Neuronal stem cell (in vitro differentiated cells): Measurements from ENCODE around the gene TNIK.

Experiments used
- DNase-seq: peaks from one replicate; pipeline ENCODE4 v3.0.0-alpha.2; 2013; ENCODE audit warnings: low spot score
- H2AFZ ChIP-seq: one replicate; pipeline ENCODE4 v1.6.1; 2013; ENCODE audit warnings: mild to moderate bottlenecking, low read length, inconsistent platforms
- H2AK5ac ChIP-seq: 2 replicates; pipeline ENCODE4 v1.6.1; 2013; ENCODE audit warnings: low read depth, mild to moderate bottlenecking, inconsistent platforms, low read length, moderate library complexity, mixed read lengths
- H2BK120ac ChIP-seq: 2 replicates; pipeline ENCODE4 v1.6.1; 2013; ENCODE audit warnings: low read depth, mild to moderate bottlenecking, inconsistent platforms, low read length, moderate library complexity, mixed read lengths
- H2BK12ac ChIP-seq: one replicate; pipeline ENCODE4 v1.6.1; 2013; ENCODE audit warnings: low read length, inconsistent platforms
- H2BK15ac ChIP-seq: 2 replicates; pipeline ENCODE4 v1.6.1; 2013; ENCODE audit warnings: mild to moderate bottlenecking, low read length, inconsistent platforms, mixed read lengths
- H2BK5ac ChIP-seq: one replicate; pipeline ENCODE4 v1.6.1; 2013; ENCODE audit warnings: inconsistent platforms, mild to moderate bottlenecking, low read length, moderate library complexity
- H3K14ac ChIP-seq: one replicate; pipeline ENCODE4 v1.6.1; 2013; ENCODE audit warnings: low read length, inconsistent platforms
- H3K18ac ChIP-seq: 2 replicates; pipeline ENCODE4 v1.6.1; 2013; ENCODE audit warnings: low read length, inconsistent platforms
- H3K23ac ChIP-seq: 2 replicates; pipeline ENCODE4 v1.6.1; 2013; ENCODE audit warnings: low read depth, mild to moderate bottlenecking, mixed read lengths, low read length, inconsistent platforms; ENCODE audit not compliant: poor library complexity
- H3K27ac ChIP-seq: replicated peaks from 3 replicates; pipeline ENCODE4 v1.5.1; 2013; ENCODE audit warnings: low read length, inconsistent platforms
- H3K27me3 ChIP-seq, 3 experiments: 2 replicates each; pipeline ENCODE4 v1.6.1; 2013; ENCODE audit warnings: low read length in 3 of 3, mild to moderate bottlenecking in 2 of 3, inconsistent platforms in 1 of 3, low read depth in 1 of 3, mixed read lengths in 1 of 3, moderate library complexity in 1 of 3; ENCODE audit not compliant: control insufficient read depth in 3 of 3, insufficient read depth in 3 of 3
- H3K36me3 ChIP-seq, 2 donors: replicated peaks in 1 of 2; 2 replicates each; pipeline ENCODE4 v1.6.1; 2013; ENCODE audit warnings: low read length in 2 of 2; ENCODE audit not compliant: control insufficient read depth in 2 of 2, insufficient read depth in 2 of 2
- H3K4ac ChIP-seq: 2 replicates; pipeline ENCODE4 v1.6.1; 2013; ENCODE audit warnings: inconsistent platforms, mild to moderate bottlenecking, low read length, moderate library complexity
- H3K4me1 ChIP-seq, 2 donors: 1 replicate in 1 of 2; 2 replicates in 1 of 2; pipeline ENCODE4 v1.6.1; 2013; ENCODE audit warnings: low read length in 2 of 2, low read depth in 1 of 2; ENCODE audit not compliant: control insufficient read depth in 2 of 2, insufficient read depth in 1 of 2
- H3K4me2 ChIP-seq: one replicate; pipeline ENCODE4 v1.6.1; 2013; ENCODE audit warnings: mild to moderate bottlenecking, low read length, inconsistent platforms; ENCODE audit not compliant: insufficient read depth, poor library complexity, severe bottlenecking
- H3K4me3 ChIP-seq, 2 donors: 2 replicates each; pipeline ENCODE4 v1.5.1; 2013; ENCODE audit warnings: low read length in 2 of 2, mild to moderate bottlenecking in 2 of 2, inconsistent platforms in 1 of 2, moderate library complexity in 1 of 2
- H3K79me1 ChIP-seq: one replicate; pipeline ENCODE4 v1.6.1; 2013; ENCODE audit warnings: low read depth, mild to moderate bottlenecking, inconsistent platforms, low read length, moderate library complexity
- H3K9ac ChIP-seq: one replicate; pipeline ENCODE4 v1.6.1; 2013; ENCODE audit warnings: mild to moderate bottlenecking, low read depth, low read length, inconsistent platforms; ENCODE audit not compliant: poor library complexity
- H3K9me3 ChIP-seq, 2 donors: replicated peaks in 1 of 2; 2 replicates each; pipeline versions ENCODE3 to v1.6.1; 2013; ENCODE audit warnings: low read length in 2 of 2, mild to moderate bottlenecking in 2 of 2, inconsistent platforms in 1 of 2, low read depth in 1 of 2, mixed read lengths in 1 of 2, moderate library complexity in 1 of 2; ENCODE audit not compliant: control insufficient read depth in 2 of 2, insufficient read depth in 1 of 2
- H4K8ac ChIP-seq: one replicate; pipeline ENCODE4 v1.6.1; 2013; ENCODE audit warnings: low read depth, mild to moderate bottlenecking, inconsistent platforms, low read length, moderate library complexity
- H4K91ac ChIP-seq: one replicate; pipeline ENCODE4 v1.6.1; 2013; ENCODE audit warnings: low read length, low read depth, mild to moderate bottlenecking, inconsistent platforms; ENCODE audit not compliant: poor library complexity
- WGBS, 2 donors: extraction: QIAGEN DNeasy Blood & Tissue Kit; methylation state at CpG; one replicate each; pipeline ENCODE4 v1.1.7; 2013; ENCODE audit warnings: missing lambda C conversion rate in 2 of 2, mixed read lengths in 1 of 2; ENCODE audit not compliant: insufficient read length in 2 of 2, insufficient replicate concordance in 1 of 2; ENCODE audit errors: extremely low coverage in 2 of 2; 5-methylcytosine and 5-hydroxymethylcytosine counted together

The TNIK gene

DNA sequence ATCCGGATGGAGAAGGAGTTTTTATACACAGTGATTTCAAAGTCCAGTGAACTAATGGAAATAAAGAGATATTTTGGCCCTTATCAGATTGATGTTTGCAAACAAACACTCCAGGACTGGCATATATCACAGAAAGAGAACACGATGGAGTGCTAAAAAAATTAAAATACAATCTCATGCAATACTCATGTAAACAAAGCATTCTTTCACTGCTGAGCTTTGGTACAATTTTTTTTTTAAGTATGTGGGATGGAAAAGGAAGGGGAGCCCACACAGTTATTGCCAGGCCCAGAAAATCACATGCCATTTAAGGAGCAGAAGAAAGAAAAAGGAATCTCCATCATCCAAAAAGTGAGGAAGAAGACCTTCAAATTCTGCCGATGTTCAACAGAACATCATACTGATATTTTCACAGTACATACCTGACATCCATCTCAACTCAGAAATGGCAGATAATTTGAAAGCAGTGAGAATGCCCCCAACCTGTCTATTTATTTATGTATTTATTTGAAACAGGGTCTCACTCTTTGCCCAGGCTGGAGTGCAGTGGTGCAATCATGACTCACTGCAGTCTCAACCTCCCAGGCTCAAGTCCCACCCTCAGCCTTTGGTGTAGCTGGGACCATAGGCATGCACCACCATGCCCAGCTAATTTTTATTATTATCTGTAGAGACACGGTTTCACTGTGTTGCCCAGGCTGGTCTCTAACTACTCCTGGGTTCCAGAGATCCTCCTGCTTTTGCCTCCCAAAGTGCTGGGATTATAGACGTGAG lies 326.2 kb downstream of the TNIK start:
- H2AFZ ChIP-seq, result no peak overlapping the region
- H2AK5ac ChIP-seq, result no peak overlapping the region
- H3K79me1 ChIP-seq, result no peaks in the 10 kb centered on the region
- no peaks in the 10 kb centered on the region for H3K9me3 ChIP-seq
- no peak overlapping the region for H3K9ac ChIP-seq
- H3K23ac ChIP-seq, result no peak overlapping the region
- H3K27me3 ChIP-seq, result no peaks in the 10 kb centered on the region
- H4K91ac ChIP-seq, result no peak overlapping the region
- H2BK12ac ChIP-seq, result no peak overlapping the region
- no peak overlapping the region for H3K14ac ChIP-seq
- no peak overlapping the region for H2BK5ac ChIP-seq
- no peak for DNase-seq
- H2BK120ac ChIP-seq, result no peak overlapping the region
- no CpG with 5 or more reads among the region's 5 CpGs for WGBS, 2 donors
- H2BK15ac ChIP-seq, result no peak overlapping the region
- no peak overlapping the region for H3K4ac ChIP-seq
- H3K4me3 ChIP-seq, result no peak overlapping the region
- no peaks in the 10 kb centered on the region for H3K4me1 ChIP-seq
- no peak overlapping the region for H3K27ac ChIP-seq
- H4K8ac ChIP-seq, result no peak overlapping the region
- no peak overlapping the region for H3K18ac ChIP-seq
- no peak overlapping the region for H3K4me2 ChIP-seq
- peaks cover 0 to 84% of the 10 kb centered on the region in 2 donors for H3K36me3 ChIP-seq

DNA sequence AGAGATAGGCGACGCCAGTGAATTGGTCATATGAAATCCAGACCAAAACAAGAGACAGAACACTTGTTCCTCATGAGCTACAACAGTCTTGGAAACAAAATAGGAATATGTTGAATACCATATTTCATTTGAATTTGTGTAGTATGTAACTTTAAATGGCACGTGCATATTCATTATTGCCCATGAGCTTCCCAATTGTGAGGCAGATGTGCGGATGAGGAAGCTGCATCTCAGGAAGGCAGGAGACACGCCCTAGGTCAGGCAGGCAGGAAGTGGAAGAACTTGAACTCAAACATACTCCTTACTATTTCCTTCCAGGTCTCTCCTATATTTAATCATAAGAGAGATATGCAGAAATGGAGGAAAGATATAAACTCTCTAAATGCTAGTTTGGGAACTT lies 326.9 kb downstream of the TNIK start:
- Histone ChIP-seq H4K91ac (no peak overlapping the region), H3K4me2 (no peak overlapping the region), H3K23ac (no peak overlapping the region), H2BK5ac (no peak overlapping the region), H3K9me3 (no peaks in the 10 kb centered on the region), H2BK120ac (no peak overlapping the region), H3K14ac (no peak overlapping the region), H3K27me3 (no peaks in the 10 kb centered on the region), H4K8ac (no peak overlapping the region), H3K79me1 (no peaks in the 10 kb centered on the region), H2BK12ac (no peak overlapping the region), H2AFZ (no peak overlapping the region), H2BK15ac (no peak overlapping the region), H3K4ac (no peak overlapping the region), H3K27ac (no peak overlapping the region), H3K36me3 (peaks cover 0 to 84% of the 10 kb centered on the region in 2 donors), H3K4me3 (no peak overlapping the region), H3K9ac (no peak overlapping the region), H3K18ac (no peak overlapping the region), H2AK5ac (no peak overlapping the region), H3K4me1 (no peaks in the 10 kb centered on the region)
- no peak for DNase-seq
- WGBS, 2 donors, result no CpG with 5 or more reads among the region's 5 CpGs

DNA sequence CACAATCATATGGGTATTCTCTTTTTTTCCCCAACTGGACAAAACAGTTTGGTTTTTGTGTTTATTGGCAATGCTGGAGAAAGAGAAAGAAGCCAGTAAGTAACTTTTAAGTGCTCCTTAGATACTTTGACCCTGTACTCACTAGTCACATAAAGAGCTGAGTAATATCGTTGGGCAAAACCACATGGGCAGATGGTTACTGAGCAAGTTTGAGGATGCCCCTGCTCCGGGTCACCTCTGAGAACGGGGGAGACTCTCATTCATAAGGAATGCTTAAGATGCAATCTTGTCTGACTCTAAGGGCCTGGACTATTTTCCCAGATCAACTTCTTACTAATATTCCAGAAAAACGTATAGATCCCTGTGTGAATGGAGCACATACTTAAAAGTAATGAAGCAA lies 327.3 kb downstream of the TNIK start:
- Histone ChIP-seq H3K4me1 (no peaks in the 10 kb centered on the region), H2BK5ac (no peak overlapping the region), H3K4me3 (no peak overlapping the region), H2BK12ac (no peak overlapping the region), H2BK15ac (no peak overlapping the region), H3K27ac (no peak overlapping the region), H4K8ac (no peak overlapping the region), H3K14ac (no peak overlapping the region), H4K91ac (no peak overlapping the region), H3K23ac (no peak overlapping the region), H2AK5ac (no peak overlapping the region), H2AFZ (no peak overlapping the region), H3K4ac (no peak overlapping the region), H3K9ac (no peak overlapping the region), H3K18ac (no peak overlapping the region), H2BK120ac (no peak overlapping the region), H3K27me3 (no peaks in the 10 kb centered on the region), H3K36me3 (peaks cover 0 to 84% of the 10 kb centered on the region in 2 donors), H3K9me3 (no peaks in the 10 kb centered on the region), H3K79me1 (no peaks in the 10 kb centered on the region), H3K4me2 (no peak overlapping the region)
- no peak for DNase-seq
- no CpG with 5 or more reads among the region's 4 CpGs for WGBS, 2 donors

DNA sequence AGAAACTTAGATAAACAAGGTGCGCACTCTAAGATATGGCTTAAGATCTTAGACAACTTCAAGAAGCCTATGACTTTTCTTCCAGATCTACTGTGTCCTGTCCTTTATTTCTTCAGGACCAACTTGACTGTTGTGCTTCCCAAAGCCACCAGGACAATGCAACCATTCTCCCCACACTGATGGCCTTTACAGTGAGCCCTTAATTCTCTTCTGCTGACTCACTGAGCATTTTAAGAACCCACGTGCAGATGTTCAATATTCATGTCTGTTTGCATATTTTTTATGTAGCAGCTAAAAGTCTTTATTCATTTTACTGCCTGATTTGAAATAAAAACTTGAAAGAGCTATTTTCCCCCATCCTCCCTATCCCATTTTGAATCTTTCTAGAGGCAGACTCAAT lies 330.4 kb downstream of the TNIK start:
- H2BK15ac ChIP-seq, result no peak overlapping the region
- no peak overlapping the region for H4K91ac ChIP-seq
- no peak overlapping the region for H3K27ac ChIP-seq
- H2AK5ac ChIP-seq, result no peak overlapping the region
- H2BK5ac ChIP-seq, result no peak overlapping the region
- no peak overlapping the region for H2AFZ ChIP-seq
- WGBS, 2 donors, result no CpG with 5 or more reads among the region's 2 CpGs
- peaks cover 0 to 83% of the 10 kb centered on the region in 2 donors for H3K36me3 ChIP-seq
- no peak overlapping the region for H2BK12ac ChIP-seq
- no peaks in the 10 kb centered on the region for H3K79me1 ChIP-seq
- no peak overlapping the region for H3K14ac ChIP-seq
- H3K18ac ChIP-seq, result no peak overlapping the region
- H2BK120ac ChIP-seq, result no peak overlapping the region
- no peak for DNase-seq
- H4K8ac ChIP-seq, result no peak overlapping the region
- H3K23ac ChIP-seq, result no peak overlapping the region
- no peaks in the 10 kb centered on the region for H3K27me3 ChIP-seq
- H3K9me3 ChIP-seq, result no peaks in the 10 kb centered on the region
- no peak overlapping the region for H3K9ac ChIP-seq
- no peak overlapping the region for H3K4ac ChIP-seq
- no peak overlapping the region for H3K4me3 ChIP-seq
- H3K4me2 ChIP-seq, result no peak overlapping the region
- no peaks in the 10 kb centered on the region for H3K4me1 ChIP-seq
